GM10266 (cell line): ENCODE results near the gene CSRP1.
"Not testable (repeated sequence)": the region's sequence is repeated elsewhere in the genome, so short reads cannot be mapped to it uniquely, and the experiment has no call there.

Experiments
- DNase-seq: peaks from one replicate; pipeline ENCODE4 v3.0.0; 2012; ENCODE audit errors: extremely low spot score
- CTCF ChIP-seq: IDR thresholded peaks from 2 replicates; pipeline ENCODE4 v1.5.1; 2012; ENCODE audit warnings: mild to moderate bottlenecking, low read depth; ENCODE audit not compliant: control insufficient read depth, insufficient read depth; ENCODE audit errors: missing control alignments

CSRP1 gene

GRCh38 chr1:201528631-201529252, 21.8 kb upstream of the CSRP1 start:
- no peak for TF ChIP-seq CTCF
- no peak for DNase-seq

GRCh38 chr1:201527879-201528278, 21.0 kb upstream of the CSRP1 start:
- DNase-seq = no peak
- TF ChIP-seq CTCF = no peak

GRCh38 chr1:201525193-201525778, 18.4 kb upstream of the CSRP1 start:
- TF ChIP-seq CTCF = no peak
- DNase-seq = no peak

- DNase-seq = not testable (repeated sequence)
Measured at GRCh38 chr1:201520046-201520575, 13.2 kb upstream of the CSRP1 start.

- no peak for DNase-seq
- TF ChIP-seq CTCF = no peak
Measured at GRCh38 chr1:201518071-201518470, 11.1 kb upstream of the CSRP1 start.

GRCh38 chr1:201517631-201518030, 10.7 kb upstream of the CSRP1 start:
- no peak for DNase-seq
- no peak for TF ChIP-seq CTCF

- DNase-seq = no peak
- no peak for TF ChIP-seq CTCF
Measured at GRCh38 chr1:201516511-201517127, 9.7 kb upstream of the CSRP1 start.
